ENCODE results near the gene ASB6.

GRCh38 chr9:129620669-129621295 is 21.2 kb downstream of the ASB6 start, which contains the start of gene C9orf50:
- no peak for TF ChIP-seq EZH2 (IDR thresholded peaks at IDR 0.05; ENCODE audit: borderline replicate concordance, insufficient read depth, low read depth, low read length, poor library complexity, severe bottlenecking)
- no peak for TF ChIP-seq CTCF (IDR thresholded peaks at IDR 0.05)
